ENCODE measurements around the gene HACD4.

HACD4 gene

DNA sequence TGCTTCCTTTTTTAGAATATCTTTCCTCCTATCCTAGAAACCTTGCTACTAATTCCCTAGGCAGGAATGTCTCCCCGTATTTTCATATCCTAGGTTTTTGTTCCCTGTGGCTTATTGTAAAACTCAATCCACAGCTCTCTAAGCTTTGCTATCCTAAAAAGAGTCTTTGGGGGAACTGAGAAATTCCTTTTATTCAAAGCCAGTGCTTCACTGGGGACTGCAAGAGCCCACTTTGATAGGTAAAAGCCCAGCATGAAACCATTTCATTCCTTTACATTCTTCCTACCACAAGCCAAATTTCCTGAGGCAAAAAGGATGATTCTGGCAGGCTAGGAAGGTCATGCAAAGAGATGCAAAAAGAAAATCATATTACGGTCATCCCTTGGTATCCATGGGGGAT, 5.8 kb upstream of the HACD4 start:
- Histone ChIP-seq H3K9me3 (ENCODE audit: control insufficient read depth, insufficient read depth, low read depth, low read length) (no peaks in the 10 kb centered on the region), H3K4me3 (ENCODE audit: low read depth, low read length) (no peak overlapping the region), H3K27ac (ENCODE audit: extremely low read depth, low read depth, low read length) (no peak overlapping the region), H3K36me3 (ENCODE audit: control insufficient read depth in 2 of 2, insufficient read depth in 1 of 2, low read length in 2 of 2) (no peaks in the 10 kb centered on the region), H3K4me1 (ENCODE audit: control insufficient read depth, insufficient read depth, low read length) (no peaks in the 10 kb centered on the region)
- ChIA-PET CTCF (no interaction called here), POLR2A (no interaction called here)
- TF ChIP-seq ZNF16 (tag by site-specific recombination; IDR thresholded peaks at IDR 0.05; ENCODE audit: low read depth) (no peak), ZNF548 (tag by site-specific recombination; IDR thresholded peaks at IDR 0.05) (no peak), ZNF610 (tag by site-specific recombination; IDR thresholded peaks at IDR 0.05; ENCODE audit: borderline replicate concordance) (no peak), ZNF561 (tag by site-specific recombination; IDR thresholded peaks at IDR 0.05; ENCODE audit: borderline replicate concordance) (no peak), RBAK (tag by site-specific recombination; IDR thresholded peaks at IDR 0.05) (no peak), ZNF292 (tag by site-specific recombination; IDR thresholded peaks at IDR 0.05; ENCODE audit: borderline replicate concordance, low read depth) (no peak), ZNF132 (tag by site-specific recombination; IDR thresholded peaks at IDR 0.05; ENCODE audit: borderline replicate concordance) (no peak), ZNF280C (tag by site-specific recombination; IDR thresholded peaks at IDR 0.05) (no peak), SALL2 (tag by site-specific recombination; IDR thresholded peaks at IDR 0.05; ENCODE audit: borderline replicate concordance) (no peak), ZNF629 (tag by site-specific recombination; IDR thresholded peaks at IDR 0.05) (no peak), ZNF146 (tag by site-specific recombination; IDR thresholded peaks at IDR 0.05) (no peak), ZNF791 (tag by site-specific recombination; IDR thresholded peaks at IDR 0.05) (no peak), ZNF202 (tag by site-specific recombination; IDR thresholded peaks at IDR 0.05; ENCODE audit: borderline replicate concordance) (no peak), ZNF843 (tag by site-specific recombination; IDR thresholded peaks at IDR 0.05) (no peak), ZNF350 (tag by site-specific recombination; IDR thresholded peaks at IDR 0.05) (no peak), BCL6B (tag by site-specific recombination; IDR thresholded peaks at IDR 0.05) (no peak), ZNF2 (tag by site-specific recombination; IDR thresholded peaks at IDR 0.05) (no peak)

- no peak overlapping the region for H3K4me3 ChIP-seq (ENCODE audit: low read depth, low read length)
- no peak for TF ChIP-seq ZNF174 (tag by site-specific recombination; IDR thresholded peaks at IDR 0.05)
- TF ChIP-seq ZIC2 (tag by site-specific recombination; IDR thresholded peaks at IDR 0.05): no peak
- TF ChIP-seq SP7 (tag by site-specific recombination; IDR thresholded peaks at IDR 0.05): no peak
- TF ChIP-seq ZNF302 (tag by site-specific recombination; IDR thresholded peaks at IDR 0.05; ENCODE audit: low read depth): no peak
These were observed 356 bp upstream of the HACD4 start for GRCh38 chr9:21031808-21032183.

More at GRCh38 chr9:21031808-21032183, 356 bp upstream of the HACD4 start:
- H3K27ac ChIP-seq (ENCODE audit: extremely low read depth, low read depth, low read length): no peak overlapping the region
- CTCF ChIA-PET: no interaction called here
- no peaks in the 10 kb centered on the region for H3K36me3 ChIP-seq (ENCODE audit: control insufficient read depth in 2 of 2, insufficient read depth in 1 of 2, low read length in 2 of 2)
- no peaks in the 10 kb centered on the region for H3K9me3 ChIP-seq (ENCODE audit: control insufficient read depth, insufficient read depth, low read depth, low read length)
- no peaks in the 10 kb centered on the region for H3K4me1 ChIP-seq (ENCODE audit: control insufficient read depth, insufficient read depth, low read length)
- POLR2A ChIA-PET: no interaction called here

Data from HEK293 (cell line).